Mucosa of descending colon (tissue), 3 donors: Measurements from ENCODE around the gene ARID1B. TPM values are rescaled to one million over a fixed set of nuclear protein-coding genes. Genes with fewer than 3 reads are reported as not detected.

Experiments
- ATAC-seq: fragments of 200-7000 bp; cut with Tn5 transposase; one replicate; pipeline ENCODE4 v1.9.1; 2020; ENCODE audit warnings: mild to moderate bottlenecking, moderate library complexity
- DNase-seq, 3 donors: peaks; one replicate each; pipeline ENCODE4 v3.0.0-alpha.2; 2020
- H3K36me3 ChIP-seq: fragments of 200-600 bp; one replicate; pipeline ENCODE4 v1.8.0; 2021; ENCODE audit warnings: low read depth, mild to moderate bottlenecking
- H3K4me1 ChIP-seq: fragments of 200-600 bp; one replicate; pipeline ENCODE4 v1.8.0; 2021; ENCODE audit warnings: low read depth, mild to moderate bottlenecking
- H3K4me3 ChIP-seq: fragments of 200-600 bp; one replicate; pipeline ENCODE4 v1.8.0; 2021; ENCODE audit warnings: mild to moderate bottlenecking
- H3K9me3 ChIP-seq: fragments of 200-600 bp; one replicate; pipeline ENCODE4 v1.8.0; 2021; ENCODE audit warnings: mild to moderate bottlenecking
- CTCF ChIP-seq: fragments of 200-600 bp; IDR thresholded peaks from one replicate; pipeline ENCODE4 v1.8.0; 2022; ENCODE audit warnings: antibody characterized with exemption, mild to moderate bottlenecking
- intact Hi-C, 2 donors: fragments of 100-400 bp; cut with DNase I in 1 of 2; cut with micrococcal nuclease in 1 of 2; formaldehyde crosslinking; loops; one replicate each; pipeline versions ENCODE4 v1.11.0 to v1.11.1; 2022; cut with DNase I, micrococcal nuclease
- total RNA-seq, 3 donors: library from RNA; stranded (reverse); fragmentation: NEBNext Ultra II Directional in 2 of 3; extraction: Animal tissue kit (Norgen Biotek cat#: 25700) in 2 of 3; gene quantifications; one replicate each; pipeline versions ENCODE4 v1.2.1 to v1.2.4, GENCODE V29; 2021 to 2023
- donor health status: DM: no; HTN: no; CAD: no; lungs with moderate emphysema.
- donor health status: DM: no; HTN: no; CAD: no.
- donor health status: DM: no; HTN: yes; CAD: no.

Gene ARID1B
- total RNA-seq, 3 donors from 2014 or later, result 71.8 to 102 (median 101) TPM

GRCh38 chr6:157061770-157062594, 284.8 kb downstream of the ARID1B start:
- ATAC-seq, result no peak
- Histone ChIP-seq H3K9me3 (no peaks in the 10 kb centered on the region), H3K4me3 (no peak overlapping the region), H3K4me1 (no peaks in the 10 kb centered on the region), H3K36me3 (no peaks in the 10 kb centered on the region)
- TF ChIP-seq CTCF, result no peak
- intact Hi-C loops, result no loop called here
- DNase-seq, result no peak

GRCh38 chr6:157063176-157063905, 286.2 kb downstream of the ARID1B start:
- H3K9me3 ChIP-seq, result no peaks in the 10 kb centered on the region
- no peak for DNase-seq
- ATAC-seq, result peak; percentile 47

GRCh38 chr6:157063923-157064322, 286.7 kb downstream of the ARID1B start:
- Histone ChIP-seq H3K36me3 (no peaks in the 10 kb centered on the region), H3K4me3 (no peak overlapping the region), H3K9me3 (no peaks in the 10 kb centered on the region), H3K4me1 (no peaks in the 10 kb centered on the region)
- TF ChIP-seq CTCF, result no peak
- intact Hi-C loops, result no loop called here
- no peak for ATAC-seq
- DNase-seq, result no peak

More at GRCh38 chr6:157063176-157063905, 286.2 kb downstream of the ARID1B start:
- intact Hi-C loops, result no loop called here
- TF ChIP-seq CTCF, result no peak
- Histone ChIP-seq H3K4me3 (no peak overlapping the region), H3K36me3 (no peaks in the 10 kb centered on the region), H3K4me1 (no peaks in the 10 kb centered on the region)

GRCh38 chr6:157064502-157064901, 287.3 kb downstream of the ARID1B start:
- H3K36me3 ChIP-seq, result no peaks in the 10 kb centered on the region
- DNase-seq (no peak), ATAC-seq (no peak)
- intact Hi-C loops, result no loop called here
- no peak for TF ChIP-seq CTCF
- no peak overlapping the region for H3K4me3 ChIP-seq
- H3K4me1 ChIP-seq, result no peaks in the 10 kb centered on the region
- no peaks in the 10 kb centered on the region for H3K9me3 ChIP-seq

GRCh38 chr6:157065366-157065765, 288.2 kb downstream of the ARID1B start:
- intact Hi-C loops, result no loop called here
- Histone ChIP-seq H3K9me3 (no peaks in the 10 kb centered on the region), H3K4me1 (no peaks in the 10 kb centered on the region), H3K4me3 (no peak overlapping the region), H3K36me3 (no peaks in the 10 kb centered on the region)
- TF ChIP-seq CTCF, result no peak
- DNase-seq, result no peak
- ATAC-seq, result no peak
